ENCODE results near the gene GAREM1.

GRCh38 chr18:32429402-32429801 is 41.3 kb downstream of the GAREM1 start:
- TF ChIP-seq CTCF (IDR thresholded peaks at IDR 0.05; ENCODE audit: borderline replicate concordance, extremely low read depth, low read length, poor library complexity, severe bottlenecking) (no peak), EZH2 (IDR thresholded peaks at IDR 0.05; ENCODE audit: borderline replicate concordance, low read depth, low read length, severe bottlenecking) (no peak)

Measured in DND-41 (cell line).